HUES64 (cell line): ENCODE measurements around the gene NHLRC2.

Experiments used
- H3K27ac ChIP-seq: 2 replicates; pipeline ENCODE4 v1.7.0; 2013; ENCODE audit warnings: low read depth, low read length, inconsistent platforms
- H3K27me3 ChIP-seq: 2 replicates; pipeline ENCODE4 v1.6.1; 2013; ENCODE audit warnings: mild to moderate bottlenecking, low read length; ENCODE audit not compliant: insufficient read depth
- H3K36me3 ChIP-seq: 2 replicates; pipeline ENCODE4 v1.6.1; 2013; ENCODE audit warnings: mild to moderate bottlenecking, low read length; ENCODE audit not compliant: insufficient read depth
- H3K4me1 ChIP-seq: 2 replicates; pipeline ENCODE4 v1.6.1; 2013; ENCODE audit warnings: mild to moderate bottlenecking, low read length, moderate library complexity; ENCODE audit not compliant: insufficient read depth
- H3K4me3 ChIP-seq: 2 replicates; pipeline ENCODE4 v1.5.1; 2013; ENCODE audit warnings: mild to moderate bottlenecking, low read length, moderate library complexity
- H3K9ac ChIP-seq: 2 replicates; pipeline ENCODE4 v1.6.1; 2013; ENCODE audit warnings: mild to moderate bottlenecking, low read depth, low read length
- H3K9me3 ChIP-seq: 2 replicates; pipeline ENCODE4 v1.6.1; 2013; ENCODE audit warnings: low read depth, low read length; ENCODE audit not compliant: insufficient read depth
- WGBS: fragments of 150-250, 120-280 bp; methylation state at CpG from one replicate; pipeline ENCODE4 v1.1.7; 2013; ENCODE audit warnings: missing lambda C conversion rate; 5-methylcytosine and 5-hydroxymethylcytosine counted together

NHLRC2 gene

GRCh38 chr10:113842171-113842570, 12.3 kb upstream of the NHLRC2 start:
- H3K9me3 ChIP-seq: no peaks in the 10 kb centered on the region
- peaks cover 7% of the 10 kb centered on the region; the same call in 1 of the 2 replicates for H3K4me1 ChIP-seq
- H3K9ac ChIP-seq: no peak overlapping the region
- WGBS: 100% methylated on average over 1 of the region's 1 CpG
- peaks cover 66% of the 10 kb centered on the region for H3K36me3 ChIP-seq
- no peak overlapping the region for H3K27ac ChIP-seq
- no peak overlapping the region for H3K4me3 ChIP-seq
- no peaks in the 10 kb centered on the region for H3K27me3 ChIP-seq

- no peaks in the 10 kb centered on the region for H3K27me3 ChIP-seq
- H3K4me3 ChIP-seq: no peak overlapping the region
- H3K4me1 ChIP-seq: peaks cover 7% of the 10 kb centered on the region; the same call in 1 of the 2 replicates
- no peak overlapping the region for H3K27ac ChIP-seq
- H3K36me3 ChIP-seq: peaks cover 70% of the 10 kb centered on the region
- 94% methylated on average over 6 of the region's 6 CpGs for WGBS
- H3K9ac ChIP-seq: no peak overlapping the region
- H3K9me3 ChIP-seq: no peaks in the 10 kb centered on the region
These were observed 10.4 kb upstream of the NHLRC2 start for GRCh38 chr10:113843972-113844485.

GRCh38 chr10:113846036-113846435, 8.4 kb upstream of the NHLRC2 start:
- WGBS: 96% methylated on average over 2 of the region's 2 CpGs
- Histone ChIP-seq H3K9me3 (no peaks in the 10 kb centered on the region), H3K27me3 (no peaks in the 10 kb centered on the region), H3K36me3 (peaks cover 64% of the 10 kb centered on the region), H3K27ac (no peak overlapping the region), H3K9ac (no peak overlapping the region), H3K4me3 (no peak overlapping the region), H3K4me1 (peaks cover 8% of the 10 kb centered on the region; the same call in 1 of the 2 replicates)

GRCh38 chr10:113849140-113849803, 5.2 kb upstream of the NHLRC2 start:
- Histone ChIP-seq H3K9me3 (no peaks in the 10 kb centered on the region), H3K27ac (no peak overlapping the region), H3K4me1 (peaks cover 13% of the 10 kb centered on the region), H3K9ac (no peak overlapping the region), H3K36me3 (peaks cover 34% of the 10 kb centered on the region), H3K4me3 (no peak overlapping the region), H3K27me3 (no peaks in the 10 kb centered on the region)
- WGBS: 97% methylated on average over 4 of the region's 5 CpGs

- 88% methylated on average over 7 of the region's 7 CpGs for WGBS
- Histone ChIP-seq H3K27ac (no peak overlapping the region), H3K27me3 (no peaks in the 10 kb centered on the region)
These were observed 4.5 kb upstream of the NHLRC2 start for GRCh38 chr10:113849946-113850345.

GRCh38 chr10:113853578-113854012, 866 bp upstream of the NHLRC2 start:
- Histone ChIP-seq H3K27me3 (no peaks in the 10 kb centered on the region), H3K27ac (peak overlapping the region; percentile 87), H3K36me3 (peaks cover 12% of the 10 kb centered on the region), H3K9me3 (no peaks in the 10 kb centered on the region), H3K4me3 (peak overlapping the region; percentile 97), H3K9ac (peak overlapping the region; percentile 98), H3K4me1 (peaks cover 27% of the 10 kb centered on the region; the same call in 1 of the 2 replicates)
- WGBS: 52% methylated on average over 10 of the region's 10 CpGs

More at GRCh38 chr10:113849946-113850345, 4.5 kb upstream of the NHLRC2 start:
- H3K9ac ChIP-seq: no peak overlapping the region
- H3K4me3 ChIP-seq: no peak overlapping the region
- peaks cover 12% of the 10 kb centered on the region; the same call in 1 of the 2 replicates for H3K4me1 ChIP-seq
- peaks cover 30% of the 10 kb centered on the region for H3K36me3 ChIP-seq
- no peaks in the 10 kb centered on the region for H3K9me3 ChIP-seq

GRCh38 chr10:113854761-113855588, 514 bp downstream of the NHLRC2 start:
- H3K9me3 ChIP-seq: no peaks in the 10 kb centered on the region
- peak overlapping the region; percentile 87 for H3K27ac ChIP-seq
- peaks cover 27% of the 10 kb centered on the region; the same call in 1 of the 2 replicates for H3K4me1 ChIP-seq
- peaks cover 22% of the 10 kb centered on the region for H3K36me3 ChIP-seq
- WGBS: under 1% methylated on average over 62 of the region's 62 CpGs
- H3K4me3 ChIP-seq: peak overlapping the region; percentile 97
- H3K9ac ChIP-seq: peak overlapping the region; percentile 98
- no peaks in the 10 kb centered on the region for H3K27me3 ChIP-seq

- Histone ChIP-seq H3K36me3 (peaks cover 35% of the 10 kb centered on the region), H3K4me3 (peak overlapping the region; percentile 97), H3K9ac (0 out of 2 replicates have a peak overlapping the region, but pooled peaks have one; percentile 98), H3K27ac (no peak overlapping the region), H3K27me3 (no peaks in the 10 kb centered on the region), H3K4me1 (peaks cover 20% of the 10 kb centered on the region; the same call in 1 of the 2 replicates), H3K9me3 (0 out of 2 replicates have a peak, but pooled peaks cover 3% of the 10 kb centered on the region)
- WGBS: no CpG with 5 or more reads among the region's 1 CpG
These were observed 2.1 kb downstream of the NHLRC2 start for GRCh38 chr10:113856563-113856962.

- Histone ChIP-seq H3K27ac (no peak overlapping the region), H3K9me3 (0 out of 2 replicates have a peak, but pooled peaks cover 3% of the 10 kb centered on the region), H3K27me3 (no peaks in the 10 kb centered on the region), H3K9ac (no peak overlapping the region), H3K4me3 (no peak overlapping the region), H3K4me1 (peaks cover 20% of the 10 kb centered on the region; the same call in 1 of the 2 replicates), H3K36me3 (peaks cover 41% of the 10 kb centered on the region)
These were observed 2.7 kb downstream of the NHLRC2 start for GRCh38 chr10:113857210-113857609.

GRCh38 chr10:113858541-113858940, 4.1 kb downstream of the NHLRC2 start:
- H3K9me3 ChIP-seq: 0 out of 2 replicates have a peak, but pooled peaks cover 3% of the 10 kb centered on the region
- H3K27me3 ChIP-seq: no peaks in the 10 kb centered on the region
- H3K4me3 ChIP-seq: no peak overlapping the region
- peaks cover 16% of the 10 kb centered on the region; the same call in 1 of the 2 replicates for H3K4me1 ChIP-seq
- H3K9ac ChIP-seq: no peak overlapping the region
- WGBS: 88% methylated on average over 2 of the region's 2 CpGs
- peaks cover 55% of the 10 kb centered on the region for H3K36me3 ChIP-seq
- no peak overlapping the region for H3K27ac ChIP-seq

- H3K4me3 ChIP-seq: no peak overlapping the region
- H3K4me1 ChIP-seq: peaks cover 15% of the 10 kb centered on the region; the same call in 1 of the 2 replicates
- H3K27me3 ChIP-seq: no peaks in the 10 kb centered on the region
- H3K9ac ChIP-seq: no peak overlapping the region
- 0 out of 2 replicates have a peak, but pooled peaks cover 3% of the 10 kb centered on the region for H3K9me3 ChIP-seq
- peaks cover 61% of the 10 kb centered on the region for H3K36me3 ChIP-seq
- no peak overlapping the region for H3K27ac ChIP-seq
- 94% methylated on average over 2 of the region's 2 CpGs for WGBS
These were observed 4.8 kb downstream of the NHLRC2 start for GRCh38 chr10:113859261-113859660.
